MCF 10A (cell line): ENCODE results near the gene DHX35. TPM values are rescaled to one million over a fixed set of nuclear protein-coding genes. Genes with fewer than 3 reads are reported as not detected.

Experiments used
- Bru-seq: library from RNA; stranded (reverse); fragments of 400-500 nt; gene quantifications from one replicate; lab custom pipeline; 2021; lab: Mats Ljungman, UMichigan
- BruChase-seq, 2 experiments: library from RNA; stranded (reverse); fragments of 400-500 nt; gene quantifications; one replicate each; lab custom pipeline; 2021; lab: Mats Ljungman, UMichigan
- BruUV-seq: library from RNA; stranded (reverse); fragments of 400-500 nt; replicated peaks from 2 replicates; lab custom pipeline; 2021; lab: Mats Ljungman, UMichigan
- CTCF ChIA-PET: fragments of 300-600 bp; sonication (Branson Sonifier 250); formaldehyde crosslinking; extraction: SDS; loops from one replicate; lab custom pipeline; 2021; ENCODE audit warnings: antibody characterized with exemption, inconsistent platforms; lab: Yijun Ruan, JAX
- POLR2A ChIA-PET: fragments of 300-600, 350-650 bp; sonication (Branson Sonifier 250); formaldehyde crosslinking; extraction: SDS; loops from one replicate; lab custom pipeline; 2020; ENCODE audit warnings: antibody characterized with exemption, inconsistent platforms; lab: Yijun Ruan, JAX
- DNase-seq: peaks from one replicate; pipeline ENCODE4 v3.0.0-alpha.2; 2018; ENCODE audit not compliant: unreplicated experiment
- H3K27ac Mint-ChIP-seq: one replicate; pipeline ENCODE4 v1.8.0; 2022; ENCODE audit warnings: mild to moderate bottlenecking, low read depth, mixed read lengths; ENCODE audit not compliant: unreplicated experiment
- H3K27me3 Mint-ChIP-seq: one replicate; pipeline ENCODE4 v1.8.0; 2022; ENCODE audit warnings: mixed read lengths; ENCODE audit not compliant: insufficient read depth, unreplicated experiment
- H3K36me3 Mint-ChIP-seq: one replicate; pipeline ENCODE4 v1.8.0; 2022; ENCODE audit warnings: mild to moderate bottlenecking, moderate library complexity, mixed read lengths; ENCODE audit not compliant: insufficient read depth, unreplicated experiment
- H3K4me1 Mint-ChIP-seq: one replicate; pipeline ENCODE4 v1.8.0; 2022; ENCODE audit warnings: mixed read lengths; ENCODE audit not compliant: insufficient read depth, unreplicated experiment
- H3K4me3 Mint-ChIP-seq: one replicate; pipeline ENCODE4 v1.8.0; 2022; ENCODE audit warnings: mild to moderate bottlenecking, moderate library complexity, mixed read lengths; ENCODE audit not compliant: unreplicated experiment
- H3K9me3 Mint-ChIP-seq: one replicate; pipeline ENCODE4 v1.8.0; 2022; ENCODE audit warnings: mixed read lengths; ENCODE audit not compliant: unreplicated experiment
- CTCF ChIP-seq: fragments of 200-600 bp; IDR thresholded peaks from one replicate; pipeline ENCODE4 v1.8.0; 2022; ENCODE audit warnings: antibody characterized with exemption, mild to moderate bottlenecking; ENCODE audit not compliant: unreplicated experiment
- intact Hi-C: fragments of 100-400 bp; cut with micrococcal nuclease; formaldehyde crosslinking; loops from 2 replicates; pipeline ENCODE4 v1.14.1; 2022
- long read RNA-seq: library from polyadenylated mRNA; stranded (forward); transcript quantifications from one replicate; pipeline ENCODE4 v2.0.0, GENCODE V29; 2022
- total RNA-seq: library from RNA; stranded (reverse); gene quantifications from 2 replicates; pipeline ENCODE4 v1.2.3, GENCODE V29; 2022

DHX35 gene
- total RNA-seq (7.8 and 8.3 TPM in 2 replicates), Bru-seq, nascent RNA (percentile 72 among the genes with signal in this experiment), BruChase-seq, experiment 1, labeled RNA remaining after a 6-hour chase (percentile 58 among the genes with signal in this experiment), BruChase-seq, experiment 2, labeled RNA remaining after a 2-hour chase (percentile 67 among the genes with signal in this experiment)
- long read RNA-seq, transcript DHX35-206 (22 exons, 3,318 nt) = minor isoform, 5 of 20 reads
- long read RNA-seq, transcript DHX35-201 (22 exons, 3,325 nt) = major isoform, 8 of 20 reads
- long read RNA-seq, partial matches to known transcripts = 3 of 20 reads
- long read RNA-seq, other reads (novel, unspliced or antisense) = 4 of 20 reads

GRCh38 chr20:38962044-38962927 is at the start of gene DHX35:
Gene DHX35 (plus strand): TSS chr20:38962344. CDS start chr20:38962368, 24 bp downstream.
- ChIA-PET CTCF (interaction anchor here (0.6 to 7.8 kb wide), 35 partner anchors 9 to 389 kb away, joined by 3 to 83 read pairs (median 5); partner anchors contain the start of genes ACTR5 and FAM83D), POLR2A (interaction anchor here (0.6 to 6.0 kb wide), 32 partner anchors 8 to 423 kb away, joined by 3 to 88 read pairs (median 6); partner anchors contain the start of genes ACTR5 and FAM83D)
- Mint-ChIP-seq H3K4me1 (peaks cover 19% of the 10 kb centered on the region), H3K27me3 (no peaks in the 10 kb centered on the region), H3K36me3 (no peaks in the 10 kb centered on the region), H3K27ac (peak within 1 kb of the TSS; percentile 93), H3K9me3 (no peaks in the 10 kb centered on the region), H3K4me3 (peak within 1 kb of the TSS; percentile 93)
- no peak for TF ChIP-seq CTCF
- peak; percentile 95 for DNase-seq
- intact Hi-C loops = loop anchor here (2.0 kb wide), 2 partner anchors 35 to 87 kb away; partner anchors contain the start of gene FAM83D
- no TSS peak for BruUV-seq

- CTCF ChIA-PET = interaction anchor here (0.7 kb wide), 1 partner anchor 1438 kb away, joined by 3 read pairs; no protein-coding TSS in a partner anchor
- Mint-ChIP-seq H3K4me3 (no peak overlapping the region), H3K4me1 (no peaks in the 10 kb centered on the region), H3K27ac (no peak overlapping the region), H3K36me3 (no peaks in the 10 kb centered on the region), H3K27me3 (peaks cover 27% of the 10 kb centered on the region), H3K9me3 (no peaks in the 10 kb centered on the region)
- no peak for DNase-seq
- no TSS peak for BruUV-seq
- intact Hi-C loops = no loop called here
- TF ChIP-seq CTCF = no peak
- POLR2A ChIA-PET = no interaction called here
Measured at GRCh38 chr20:38915355-38915754, 46.8 kb upstream of the DHX35 start.

- H3K27me3 Mint-ChIP-seq = peaks cover 37% of the 10 kb centered on the region
- no peak for DNase-seq
- no TSS peak for BruUV-seq
- no peak overlapping the region for H3K27ac Mint-ChIP-seq
- H3K9me3 Mint-ChIP-seq = no peaks in the 10 kb centered on the region
- H3K36me3 Mint-ChIP-seq = no peaks in the 10 kb centered on the region
- H3K4me1 Mint-ChIP-seq = no peaks in the 10 kb centered on the region
- ChIA-PET CTCF (interaction anchor here (0.5 to 15.2 kb wide), 11 partner anchors 8 to 284 kb away, joined by 3 to 132 read pairs (median 4); partner anchors contain the start of gene FAM83D), POLR2A (no interaction called here)
- TF ChIP-seq CTCF = no peak
- H3K4me3 Mint-ChIP-seq = no peak overlapping the region
- intact Hi-C loops = no loop called here
Measured at GRCh38 chr20:38917657-38918056, 44.5 kb upstream of the DHX35 start.
